ENCODE measurements around the gene NANS.
A peak's percentile ranks its signal among the peaks of the same experiment; 100 is the strongest.
"Not testable (repeated sequence)": the region's sequence is repeated elsewhere in the genome, so short reads cannot be mapped to it uniquely, and the experiment has no call there.

The NANS gene

DNA sequence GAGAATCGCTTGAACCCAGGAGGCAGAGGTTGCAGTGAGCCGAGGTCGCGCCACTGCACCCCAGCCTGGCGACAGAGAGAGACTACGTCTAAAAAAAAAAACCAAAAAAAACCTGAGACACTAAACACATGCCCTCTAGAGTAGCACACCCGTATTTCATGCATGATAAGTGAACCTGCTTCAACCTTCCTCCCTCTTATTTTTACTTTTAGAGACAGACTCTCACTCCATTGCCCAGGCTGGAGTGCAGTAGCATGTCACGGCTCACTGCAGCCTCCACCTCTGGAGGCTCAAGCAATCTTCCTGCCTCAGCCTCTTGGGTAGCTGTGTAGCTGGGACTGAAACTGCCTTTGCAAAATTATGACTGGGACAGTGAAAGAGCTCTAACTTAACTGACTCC is 17.6 kb upstream of the NANS start:
- no peak for DNase-seq (ENCODE audit: low spot score)

DNA sequence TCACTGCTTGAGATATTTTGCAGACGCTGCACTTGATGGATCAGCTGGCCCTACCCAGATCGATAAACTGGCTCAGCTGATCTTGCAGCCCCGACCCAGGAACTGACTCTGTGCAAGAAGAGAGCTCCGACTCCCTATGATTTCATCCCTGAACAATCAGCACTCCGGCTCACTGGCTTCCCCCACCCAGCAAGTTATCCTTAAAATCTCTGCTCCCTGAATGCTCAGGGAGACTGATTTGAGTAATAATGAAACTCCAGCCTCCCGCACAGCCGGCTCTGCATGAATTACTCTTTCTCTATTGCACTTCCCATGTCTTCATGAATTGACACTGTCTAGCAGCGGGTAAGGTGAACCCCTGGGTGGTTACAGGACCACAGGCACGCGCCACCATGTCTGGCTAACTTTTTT is 16.9 kb upstream of the NANS start:
- DNase-seq (ENCODE audit: low spot score), result no peak

DNA sequence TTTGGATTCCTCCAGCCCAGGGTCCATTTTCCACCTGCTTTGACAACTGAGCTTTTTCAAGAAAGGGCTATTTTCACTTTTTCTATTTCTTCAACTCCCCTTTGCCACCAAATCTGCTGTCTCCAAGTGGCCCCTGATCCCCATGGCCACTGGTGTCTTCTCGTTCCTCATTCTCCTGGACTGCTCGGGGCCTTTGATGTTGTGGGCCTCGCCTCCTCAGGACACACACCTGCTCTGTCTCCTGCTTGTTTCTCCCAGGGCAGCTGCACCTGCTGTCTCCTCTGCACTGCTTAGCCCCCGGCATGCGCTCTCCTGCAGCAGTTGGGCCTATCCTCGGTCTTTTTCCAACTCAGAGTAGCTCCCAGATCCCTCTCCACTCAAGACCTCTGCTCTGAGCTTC is 16.3 kb upstream of the NANS start:
- no peak for DNase-seq (ENCODE audit: low spot score)

DNA sequence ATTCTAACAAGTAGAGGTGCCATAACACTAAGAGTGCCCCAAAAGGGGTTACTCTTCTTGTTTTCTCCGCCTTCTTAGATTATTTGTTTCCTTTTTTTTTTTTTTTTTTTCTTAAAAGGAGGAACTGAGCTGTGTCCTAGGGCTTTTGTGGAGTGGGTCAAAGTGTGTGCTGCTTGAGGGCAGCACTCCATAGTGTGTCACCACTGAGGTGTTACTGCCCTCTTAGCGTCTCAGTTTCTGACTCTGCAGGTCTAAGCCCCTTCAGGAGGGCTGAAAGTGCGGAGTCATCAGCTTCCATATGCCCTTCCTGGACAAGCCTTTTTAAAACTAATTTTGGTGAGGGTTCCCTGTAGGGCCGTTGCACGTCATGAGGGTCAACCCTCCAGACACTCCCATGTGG is 12.6 kb upstream of the NANS start:
- DNase-seq (ENCODE audit: low spot score), result no peak

DNA sequence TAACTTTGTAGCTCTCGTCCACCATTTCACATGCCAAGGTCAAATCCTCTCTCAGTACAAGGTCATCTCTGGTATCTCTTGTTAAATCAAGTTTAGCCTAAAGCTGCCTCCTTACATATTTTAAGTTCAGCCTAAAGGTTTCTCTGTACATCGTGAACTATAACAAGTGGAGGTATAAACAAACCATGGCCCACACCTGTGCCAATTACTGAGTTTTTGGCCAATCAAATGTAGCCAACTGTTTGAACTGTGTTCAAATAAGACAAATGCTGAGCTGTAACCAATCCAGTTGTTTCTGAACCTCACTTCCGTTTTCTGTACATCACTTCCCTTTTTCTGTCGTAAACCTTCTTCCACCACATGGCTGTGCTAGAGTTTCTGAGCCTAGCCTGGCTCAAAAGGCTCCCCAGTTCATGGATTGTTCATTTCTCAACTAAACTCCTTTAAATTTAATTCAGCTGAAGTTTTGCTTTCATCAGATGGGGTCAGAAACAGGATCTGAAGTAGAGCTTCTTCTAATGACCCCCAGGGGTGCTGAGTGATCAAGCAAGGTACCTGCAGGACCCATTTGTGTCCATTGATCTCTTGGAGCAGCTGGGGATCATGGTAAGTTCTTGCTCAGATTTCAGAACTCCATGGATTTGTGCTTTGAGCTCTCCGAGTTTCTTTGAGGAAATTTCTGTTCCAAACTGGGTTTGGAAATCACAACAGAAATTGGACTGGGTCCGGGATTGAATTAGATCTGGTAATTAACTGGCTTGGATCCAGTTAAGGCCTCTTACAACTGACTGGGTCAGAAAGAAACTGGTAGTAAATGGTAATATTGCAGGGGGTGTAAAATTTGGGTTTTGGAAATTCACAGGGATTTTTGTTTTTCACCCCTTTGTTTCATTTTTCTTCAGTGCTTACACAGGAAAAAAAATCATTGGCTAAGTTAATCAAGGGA is 11.0 kb upstream of the NANS start:
- DNase-seq (ENCODE audit: low spot score), result peak; percentile 82

DNA sequence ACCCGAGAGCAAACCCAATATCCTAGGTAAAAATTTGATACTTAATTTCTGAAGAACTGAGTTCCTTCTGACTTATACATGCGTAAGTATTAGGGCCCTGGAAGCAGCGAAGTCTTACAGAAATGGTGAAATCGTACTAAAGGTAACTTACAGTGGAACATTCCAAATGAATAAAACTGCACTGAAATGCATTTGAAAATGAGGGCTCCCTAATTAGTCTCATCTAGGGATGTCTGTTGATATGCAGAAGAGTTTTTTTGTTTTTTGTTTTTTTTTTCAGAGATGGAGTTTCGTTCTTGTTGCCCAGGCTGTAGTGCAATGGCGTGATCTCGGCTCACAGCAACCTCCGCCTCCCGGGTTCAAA is 10.4 kb upstream of the NANS start:
- no peak for DNase-seq (ENCODE audit: low spot score)

DNA sequence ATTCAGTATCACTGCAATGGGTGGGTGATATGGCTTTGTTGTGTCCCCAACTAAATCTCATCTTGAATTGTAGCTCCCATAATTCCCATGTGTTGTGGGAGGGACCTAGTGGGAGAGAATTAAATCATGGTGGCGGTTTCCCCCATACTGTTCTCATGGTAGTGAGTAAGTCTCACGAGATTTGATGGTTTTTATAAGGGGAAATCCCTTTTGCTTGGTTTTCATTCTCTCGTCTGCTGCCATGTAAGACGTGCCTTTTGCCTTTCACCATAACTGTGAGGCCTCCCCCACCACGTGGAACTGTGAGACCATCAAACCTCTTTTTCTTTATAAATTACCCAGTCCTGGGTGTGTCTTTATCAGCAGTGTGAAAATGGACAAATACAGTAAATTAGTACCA is 9.5 kb upstream of the NANS start:
- no peak for DNase-seq (ENCODE audit: low spot score)

DNA sequence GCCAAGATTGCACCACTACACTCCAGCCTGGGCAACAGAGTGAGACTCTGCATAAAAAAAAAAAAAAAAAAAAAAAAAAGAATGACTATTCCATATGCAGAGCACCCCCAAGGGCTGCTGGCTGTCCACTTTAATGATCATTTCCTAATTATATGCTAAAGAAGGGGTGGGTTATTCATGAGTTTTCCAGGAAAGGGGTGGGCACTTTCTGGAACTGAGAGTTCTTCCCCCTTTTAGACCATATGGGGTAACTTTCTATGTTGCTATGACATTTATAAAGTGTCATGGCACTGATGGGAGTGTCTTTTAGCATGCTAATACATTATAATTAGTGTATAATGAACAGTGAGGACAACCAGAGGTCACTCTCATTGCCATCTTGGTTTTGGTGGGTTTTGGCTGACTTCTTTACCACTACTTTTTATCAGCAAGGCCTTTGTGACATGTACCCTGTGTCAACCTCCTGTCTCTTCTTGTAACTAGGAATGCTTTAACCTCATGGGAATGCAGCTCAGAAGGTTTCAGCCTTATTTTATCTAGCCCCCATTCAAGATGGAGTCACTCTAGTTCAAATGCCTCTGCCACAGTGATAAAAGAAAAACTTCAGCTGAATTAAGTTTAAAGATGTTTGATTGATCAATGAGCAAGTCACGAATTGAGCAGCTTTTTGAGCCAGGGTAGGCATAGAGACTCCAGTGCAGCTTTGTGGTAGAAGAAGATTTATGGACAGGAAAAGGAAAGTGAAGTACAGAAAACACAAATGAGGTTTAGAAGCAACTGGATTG is 7.1 kb upstream of the NANS start:
- no peak for DNase-seq (ENCODE audit: low spot score)

DNA sequence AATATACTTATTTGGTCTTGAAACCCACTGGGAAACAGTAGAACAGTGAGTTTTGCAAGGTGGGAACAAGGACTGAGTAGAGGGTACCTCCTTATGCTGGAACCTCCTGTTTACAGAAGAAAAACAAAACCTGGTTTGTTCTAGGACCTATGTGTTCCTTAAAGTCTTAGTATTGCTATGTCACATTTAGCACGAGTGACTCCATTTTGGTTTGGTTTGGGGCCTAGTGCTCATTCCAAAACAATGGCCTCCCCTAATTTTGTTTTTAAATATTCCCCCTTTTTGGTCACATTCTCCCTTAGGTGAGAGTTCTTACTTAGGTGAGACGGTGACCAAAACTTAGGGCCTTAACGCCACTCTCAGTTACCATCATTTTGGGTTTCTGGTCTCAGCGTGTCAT is 6.2 kb upstream of the NANS start:
- DNase-seq (ENCODE audit: low spot score), result no peak

DNA sequence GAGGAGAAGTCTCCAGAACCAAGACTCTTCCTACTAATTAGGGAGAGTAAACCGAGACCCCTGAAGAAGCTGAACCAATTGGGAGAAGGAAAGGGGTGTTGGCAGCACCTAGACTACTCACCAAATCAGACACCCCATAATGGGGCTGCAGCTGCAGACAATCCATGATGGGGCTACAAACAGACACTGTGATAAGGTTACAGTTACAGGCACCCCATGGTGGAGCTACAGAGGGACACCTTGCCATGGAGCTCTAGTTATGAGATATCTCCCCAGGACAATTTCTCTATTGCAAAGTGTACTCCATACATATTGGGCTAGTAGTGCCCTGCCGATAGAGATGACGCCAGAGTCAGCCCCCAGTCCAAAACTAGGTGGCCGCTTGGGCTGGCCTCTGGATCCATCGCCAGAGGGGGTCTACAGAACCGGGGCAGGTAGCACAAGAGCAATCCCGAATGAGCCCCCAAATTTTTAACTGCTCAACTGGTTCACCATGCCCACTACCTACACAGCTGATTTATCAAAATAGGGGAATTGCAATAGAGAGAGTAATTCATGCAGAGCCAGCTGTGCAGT is 2.1 kb upstream of the NANS start:
- DNase-seq (ENCODE audit: low spot score), result no peak

DNA sequence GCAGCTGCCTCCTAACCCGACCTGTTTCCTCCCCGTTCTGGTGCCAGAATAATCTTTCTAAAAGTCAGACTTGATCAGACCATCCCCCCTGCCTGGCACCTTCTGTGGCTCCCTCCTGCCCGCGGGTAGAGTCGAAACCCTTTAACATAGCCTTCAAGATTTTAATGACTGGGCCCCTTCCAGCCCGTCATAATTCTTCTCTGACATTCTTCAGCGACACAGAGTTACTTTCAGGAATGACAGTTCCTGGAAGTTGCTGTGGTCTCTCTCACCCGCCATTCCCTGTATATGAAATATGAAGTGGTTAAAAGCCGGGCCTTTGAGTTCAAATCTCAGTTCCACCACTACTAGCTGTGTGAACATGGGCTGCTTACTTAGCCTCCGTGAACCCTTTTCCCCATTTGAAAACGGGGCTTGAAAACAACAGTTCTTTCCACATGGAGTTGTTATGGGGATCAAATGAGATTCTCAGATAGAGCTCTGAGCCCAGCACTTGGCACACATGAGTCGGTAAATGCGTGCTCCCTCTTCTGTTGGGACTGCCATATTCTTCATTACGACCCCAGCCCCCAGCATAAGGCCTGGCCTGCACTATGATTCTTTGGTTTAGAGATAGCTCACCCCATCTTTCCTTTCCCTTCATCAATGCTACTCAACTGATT is 737 bp downstream of the NANS start:
- DNase-seq (ENCODE audit: low spot score), result no peak

DNA sequence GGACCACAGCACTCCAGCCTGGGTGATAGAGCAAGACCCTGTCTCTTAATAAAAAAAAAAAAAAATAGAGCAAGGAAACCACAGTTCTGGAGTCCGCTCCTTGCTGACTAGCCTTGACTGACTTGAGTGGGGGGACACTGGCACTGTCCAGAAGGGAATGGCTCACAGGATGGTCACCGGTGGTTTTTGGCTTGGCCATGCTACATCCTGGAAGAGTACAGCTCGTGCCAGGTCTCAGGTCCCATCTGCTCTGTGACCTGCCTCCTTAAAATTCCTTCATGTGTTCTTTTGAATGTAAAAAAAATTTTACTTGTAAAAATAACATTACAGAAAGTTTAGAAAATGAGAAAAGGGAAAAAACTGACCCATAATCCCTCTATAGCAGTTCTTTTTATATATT is 5.6 kb downstream of the NANS start:
- DNase-seq (ENCODE audit: low spot score), result no peak

DNA sequence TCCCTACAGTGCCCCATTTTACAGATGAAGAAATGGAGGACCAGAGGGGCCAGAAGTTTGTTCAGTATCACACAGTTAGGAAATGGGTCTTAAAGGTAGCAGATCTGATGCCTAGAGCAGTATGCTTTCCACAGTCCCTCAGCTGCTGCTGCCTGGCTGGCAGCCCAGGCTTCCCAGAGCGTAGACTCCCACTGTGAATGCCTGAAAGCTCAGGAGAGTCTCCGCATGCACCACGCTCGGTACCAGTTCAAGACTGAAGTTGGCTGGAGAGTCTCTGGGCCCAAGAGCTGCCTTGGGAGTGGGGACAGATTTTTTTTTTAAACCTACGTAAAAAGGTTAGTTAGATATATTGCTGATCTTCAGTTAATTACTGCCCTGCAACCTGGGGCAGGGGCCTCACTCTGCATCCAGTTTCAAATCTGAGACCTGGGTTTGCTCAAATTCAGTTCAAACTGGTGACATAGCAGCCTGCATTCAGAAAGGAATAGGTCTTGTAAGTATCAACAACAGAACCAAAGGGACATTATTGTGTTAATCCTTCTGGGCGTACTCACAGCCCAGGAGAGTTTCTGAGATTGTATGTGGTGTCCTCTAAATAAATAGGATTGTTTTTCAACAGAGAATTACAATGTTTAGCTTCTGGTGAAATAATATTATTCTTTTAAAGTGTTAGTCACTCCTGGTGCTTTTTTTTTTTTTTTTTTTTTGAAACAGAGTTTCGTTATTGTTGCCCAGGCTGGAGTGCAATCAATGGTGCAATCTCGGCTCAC is 8.3 kb downstream of the NANS start:
- no peak for DNase-seq (ENCODE audit: low spot score)

DNA sequence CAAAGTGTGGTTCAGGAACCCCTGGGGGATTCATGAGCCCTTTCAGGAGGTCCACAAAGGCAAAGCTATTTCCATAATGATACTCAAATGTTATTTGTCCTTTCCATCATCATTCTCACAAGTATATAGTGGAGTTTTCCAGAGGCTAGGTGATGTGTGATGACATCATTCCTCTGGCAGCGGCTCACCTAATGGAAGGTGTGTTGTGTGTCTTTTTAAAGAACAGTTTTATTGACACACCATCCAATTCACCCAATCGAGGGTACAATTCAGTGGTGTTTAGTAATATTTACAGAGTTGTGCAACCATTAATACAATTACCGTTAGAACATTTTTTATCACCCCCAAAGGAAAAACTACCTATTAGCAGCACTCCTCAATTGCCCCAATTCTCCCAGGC is 9.7 kb downstream of the NANS start:
- DNase-seq (ENCODE audit: low spot score), result no peak

DNA sequence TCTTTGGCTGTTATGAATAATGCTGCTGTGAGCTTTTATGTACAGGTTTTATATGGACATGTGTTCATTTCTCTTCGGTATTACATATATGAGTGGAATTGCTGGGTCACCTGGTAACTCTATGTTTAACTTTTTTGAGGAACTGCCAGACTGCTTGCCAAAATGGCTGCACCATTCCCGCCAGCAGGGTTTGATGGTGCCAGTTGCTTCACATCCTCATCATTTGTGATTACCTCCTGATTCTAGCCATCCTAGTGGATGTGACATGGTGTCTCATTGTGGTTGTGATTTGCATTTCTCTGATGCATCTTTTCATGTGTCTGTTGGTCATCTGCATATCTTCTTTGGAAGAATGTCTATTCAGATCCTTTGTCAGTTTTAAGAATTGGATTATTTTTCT is 10.7 kb downstream of the NANS start:
- DNase-seq (ENCODE audit: low spot score), result no peak

DNA sequence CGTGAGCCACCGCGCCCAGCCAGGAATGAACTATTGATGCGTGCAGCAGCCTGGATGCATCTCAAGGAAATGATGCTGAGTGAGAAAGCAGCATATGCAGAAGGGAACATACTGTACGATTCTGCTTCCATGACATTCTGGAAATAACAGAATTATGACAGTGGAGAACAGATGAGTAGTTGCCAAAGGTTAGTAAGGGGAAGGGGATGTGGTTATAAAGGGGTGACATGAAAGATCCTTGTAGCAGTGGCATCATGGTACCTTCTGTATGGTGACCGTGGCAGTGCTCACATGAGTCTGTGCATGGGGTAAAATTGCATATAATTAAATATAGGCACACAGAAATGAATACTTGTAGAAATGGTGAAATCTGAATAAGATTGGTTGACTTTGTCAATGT is 13.0 kb downstream of the NANS start:
- DNase-seq (ENCODE audit: low spot score), result no peak

DNA sequence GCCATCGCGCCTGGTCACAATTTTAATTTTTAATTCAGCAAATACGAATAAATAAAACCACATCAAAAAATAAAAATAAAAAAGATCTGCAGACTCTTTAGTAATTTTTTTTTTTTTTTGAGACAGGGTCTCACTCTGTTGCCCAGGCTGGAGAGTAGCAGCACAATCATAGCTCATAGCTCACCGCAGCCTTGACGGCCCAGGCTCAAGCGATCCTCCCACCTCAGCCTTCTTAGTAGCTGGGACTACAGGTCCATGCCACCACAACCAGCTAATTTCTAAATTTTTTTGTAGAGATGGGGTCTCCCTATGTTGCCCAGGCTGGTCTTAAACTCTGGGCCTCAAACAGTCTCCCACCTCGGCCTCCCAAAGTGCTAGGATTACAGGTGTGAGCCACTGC is 14.2 kb downstream of the NANS start:
- no peak for DNase-seq (ENCODE audit: low spot score)

DNA sequence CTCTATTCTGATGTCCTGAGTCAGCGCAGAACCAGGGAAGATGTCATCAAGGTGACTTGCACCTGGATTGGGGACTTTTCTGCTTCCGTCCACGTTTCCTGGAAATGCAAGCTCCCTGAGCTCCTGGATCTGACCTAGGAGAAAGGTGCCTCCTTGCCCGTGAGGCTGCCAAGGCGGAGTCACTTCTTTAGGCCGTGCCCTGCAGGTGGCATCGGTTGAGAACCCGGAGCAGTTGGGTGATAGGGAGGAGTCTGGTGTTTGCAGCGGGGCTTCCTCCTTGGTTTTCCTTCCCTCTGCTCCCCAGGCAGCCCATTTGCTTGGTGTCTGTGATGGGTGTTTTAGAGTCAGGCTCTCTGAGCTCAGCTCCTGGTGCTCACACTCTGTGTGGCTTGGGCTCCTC is 15.2 kb downstream of the NANS start:
- DNase-seq (ENCODE audit: low spot score), result peak; percentile 22

DNA sequence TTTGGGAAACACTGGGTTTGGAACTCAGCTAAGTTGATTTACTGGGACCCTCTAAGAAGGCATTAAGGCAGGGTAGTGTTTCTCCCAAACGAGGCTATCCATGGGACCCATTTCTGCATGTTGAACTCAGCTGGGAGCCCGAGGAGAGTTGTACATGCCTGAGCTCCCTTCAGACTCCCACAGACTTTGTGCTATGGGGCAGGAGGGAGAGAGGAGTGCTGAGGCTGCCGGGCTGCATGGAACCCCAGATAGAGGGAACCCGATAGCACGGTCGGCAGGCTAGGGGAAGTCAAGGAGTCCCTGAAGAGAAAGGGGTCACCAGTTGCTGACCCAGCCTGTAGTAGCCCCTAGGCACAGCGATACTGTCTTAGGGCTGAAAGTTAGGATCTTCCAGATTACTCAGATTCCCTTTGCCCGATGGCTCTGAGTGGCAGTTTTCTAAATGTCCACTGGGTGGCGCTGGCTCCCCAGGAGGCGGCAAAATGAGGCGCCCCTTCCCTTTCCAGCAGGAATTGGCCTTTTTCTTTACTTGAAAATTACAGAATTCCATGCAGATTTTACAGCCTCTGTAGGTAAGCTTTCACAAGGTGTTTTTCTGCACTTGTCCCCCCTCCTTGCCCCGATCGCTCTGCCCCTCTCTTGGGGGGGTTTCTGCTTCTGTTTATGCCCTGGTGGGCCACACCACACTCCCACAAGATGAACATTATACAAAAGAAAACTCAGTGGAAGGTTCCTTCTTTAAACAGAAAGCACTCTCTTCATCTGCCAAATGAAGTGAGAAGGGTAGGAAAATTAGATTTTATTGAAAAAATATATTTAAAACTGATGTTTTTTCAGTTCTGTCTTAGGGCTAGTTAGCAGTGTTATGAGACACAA is 17.8 kb downstream of the NANS start:
- peak; percentile 64 for DNase-seq (ENCODE audit: low spot score)

DNA sequence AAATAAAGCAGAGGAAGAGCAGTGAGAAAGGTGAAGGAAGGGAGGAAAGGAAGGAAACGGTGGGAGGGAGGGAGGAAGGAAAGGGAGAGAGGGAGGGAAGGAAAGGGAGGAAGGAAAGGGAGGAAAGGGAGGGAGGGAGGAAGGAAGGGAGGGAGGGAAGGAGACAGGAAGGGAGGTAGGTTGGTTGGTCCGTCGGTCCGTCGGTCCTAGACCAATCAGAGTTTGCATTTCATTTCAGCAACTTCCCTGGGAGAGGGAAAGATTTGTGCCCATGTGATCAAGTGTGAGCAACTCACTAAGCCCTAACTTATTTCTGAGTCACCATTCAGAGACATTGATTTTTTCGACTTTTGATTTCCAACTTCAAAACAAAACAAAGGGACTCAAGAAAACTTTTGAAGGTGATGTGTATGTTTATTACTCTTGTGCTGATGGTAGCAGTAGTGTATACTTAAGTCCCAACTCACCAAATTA is 18.8 kb downstream of the NANS start:
- DNase-seq (ENCODE audit: low spot score), result no peak

DNA sequence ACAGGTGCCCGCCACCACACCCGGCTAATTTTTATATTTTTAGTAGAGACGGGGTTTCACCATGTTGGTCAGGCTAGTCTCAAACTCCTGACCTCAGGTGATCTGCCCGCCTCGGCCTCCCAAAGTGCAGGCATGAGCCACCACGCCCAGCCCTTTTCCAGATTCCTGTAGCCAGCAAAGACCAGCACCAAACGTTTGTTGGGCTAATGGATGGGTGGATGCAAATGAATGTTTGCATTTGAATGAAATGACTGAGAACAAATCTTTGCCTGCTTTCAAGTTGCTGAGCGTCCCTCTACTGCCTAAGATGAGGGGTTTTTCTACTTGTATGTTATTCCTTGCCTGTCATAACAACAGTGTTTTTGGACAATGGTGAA is 20.0 kb downstream of the NANS start:
- not testable (repeated sequence) for DNase-seq (ENCODE audit: low spot score)
